HL-60 (cell line): Measurements from ENCODE around the gene SMU1.

Source experiments
- SPI1 ChIP-seq: IDR thresholded peaks from 2 replicates; pipeline ENCODE4 v1.6.1; 2012; ENCODE audit warnings: low read depth, mild to moderate bottlenecking, borderline replicate concordance
- TF ChIP-seq, protein P1 (sequence below): IDR thresholded peaks from one replicate; pipeline ENCODE4 v1.5.1; 2011; ENCODE audit warnings: low read length, control low read depth, inconsistent platforms; ENCODE audit not compliant: insufficient read depth

DNA sequence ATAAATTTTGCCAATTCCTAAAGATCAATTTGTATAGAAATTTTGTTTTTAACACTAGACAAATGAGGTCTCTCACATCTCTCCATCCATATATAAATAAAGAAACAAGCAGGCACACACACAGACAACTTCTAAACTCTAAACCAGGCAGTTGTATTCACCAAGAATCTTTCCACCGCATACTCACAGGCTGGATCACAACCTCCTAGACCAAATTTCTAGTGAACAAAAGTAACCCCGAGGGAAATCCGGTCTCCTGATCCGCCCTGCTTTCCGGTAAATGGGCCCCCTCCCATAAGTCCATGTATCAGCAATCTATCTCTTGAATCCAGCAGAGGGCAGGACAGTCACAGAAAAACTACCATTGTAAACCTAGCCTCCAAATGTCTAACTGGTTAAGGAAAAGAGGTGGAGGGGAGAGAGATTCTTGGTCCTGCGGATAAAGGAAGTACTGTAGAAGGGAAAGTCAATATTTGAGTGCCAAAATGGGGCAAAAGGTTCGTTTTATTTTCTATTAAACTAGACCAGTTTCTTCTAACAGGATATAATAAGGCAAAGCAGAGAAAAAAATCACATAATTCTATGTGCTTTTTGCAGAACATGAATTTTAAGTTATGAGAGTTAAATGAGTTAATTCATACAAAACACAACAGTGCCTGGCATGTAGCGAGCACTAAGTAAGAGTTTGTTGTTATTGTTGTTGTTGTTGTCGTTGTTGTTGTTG, 4.8 kb upstream of the SMU1 start:
- TF ChIP-seq, protein P1, sequence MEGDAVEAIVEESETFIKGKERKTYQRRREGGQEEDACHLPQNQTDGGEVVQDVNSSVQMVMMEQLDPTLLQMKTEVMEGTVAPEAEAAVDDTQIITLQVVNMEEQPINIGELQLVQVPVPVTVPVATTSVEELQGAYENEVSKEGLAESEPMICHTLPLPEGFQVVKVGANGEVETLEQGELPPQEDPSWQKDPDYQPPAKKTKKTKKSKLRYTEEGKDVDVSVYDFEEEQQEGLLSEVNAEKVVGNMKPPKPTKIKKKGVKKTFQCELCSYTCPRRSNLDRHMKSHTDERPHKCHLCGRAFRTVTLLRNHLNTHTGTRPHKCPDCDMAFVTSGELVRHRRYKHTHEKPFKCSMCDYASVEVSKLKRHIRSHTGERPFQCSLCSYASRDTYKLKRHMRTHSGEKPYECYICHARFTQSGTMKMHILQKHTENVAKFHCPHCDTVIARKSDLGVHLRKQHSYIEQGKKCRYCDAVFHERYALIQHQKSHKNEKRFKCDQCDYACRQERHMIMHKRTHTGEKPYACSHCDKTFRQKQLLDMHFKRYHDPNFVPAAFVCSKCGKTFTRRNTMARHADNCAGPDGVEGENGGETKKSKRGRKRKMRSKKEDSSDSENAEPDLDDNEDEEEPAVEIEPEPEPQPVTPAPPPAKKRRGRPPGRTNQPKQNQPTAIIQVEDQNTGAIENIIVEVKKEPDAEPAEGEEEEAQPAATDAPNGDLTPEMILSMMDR, result peak; percentile 45
- TF ChIP-seq SPI1, result no peak
